Activated T-helper 1 cell treated with anti-CD3 and anti-CD28 coated beads, Interleukin-12 subunit alpha, Interleukin-12 subunit beta, Interleukin-2, Interleukin-4 antibody, amounts not matched to agents 30 ng/mL and 10 ng/mL and 1 ng/mL, durations not matched to agents 14 hours and 24 hours and 36 hours (primary cell): ENCODE results near the gene FAM229B. TPM values are rescaled to one million over a fixed set of nuclear protein-coding genes. Genes with fewer than 3 reads are reported as not detected.
"Not testable (repeated sequence)": the region's sequence is repeated elsewhere in the genome, so short reads cannot be mapped to it uniquely, and the experiment has no call there.

Source experiments
- DNase-seq: peaks from one replicate; pipeline ENCODE4 v3.0.0; 2021; ENCODE audit warnings: low spot score
- H3K27ac Mint-ChIP-seq: one replicate; pipeline ENCODE4 v1.8.0; 2021; ENCODE audit warnings: mild to moderate bottlenecking, mixed read lengths
- H3K27me3 Mint-ChIP-seq: one replicate; pipeline ENCODE4 v1.8.0; 2022; ENCODE audit warnings: mild to moderate bottlenecking, moderate library complexity, mixed read lengths; ENCODE audit not compliant: insufficient read depth
- H3K36me3 Mint-ChIP-seq: one replicate; pipeline ENCODE4 v1.8.0; 2021; ENCODE audit warnings: low read depth, mixed read lengths
- H3K4me1 Mint-ChIP-seq: one replicate; pipeline ENCODE4 v1.8.0; 2021; ENCODE audit warnings: low read depth, mixed read lengths
- H3K4me3 Mint-ChIP-seq: one replicate; pipeline ENCODE4 v1.8.0; 2021; ENCODE audit warnings: mild to moderate bottlenecking, moderate library complexity, mixed read lengths
- H3K9me3 Mint-ChIP-seq: one replicate; pipeline ENCODE4 v1.8.0; 2021; ENCODE audit warnings: mixed read lengths
- intact Hi-C: fragments of 100-400 bp; cut with micrococcal nuclease; formaldehyde crosslinking; loops from one replicate; pipeline ENCODE4 v1.15.1; 2024
- total RNA-seq: library from RNA; stranded (reverse); gene quantifications from 2 replicates; pipeline ENCODE4 v1.2.3, GENCODE V29; 2022

The FAM229B gene
- total RNA-seq, 1 donor from 2014 or later: 2.2 TPM

- Mint-ChIP-seq H3K4me1 (no peaks in the 10 kb centered on the region), H3K9me3 (no peaks in the 10 kb centered on the region), H3K36me3 (no peaks in the 10 kb centered on the region), H3K27me3 (peaks cover 2% of the 10 kb centered on the region), H3K27ac (no peak overlapping the region), H3K4me3 (no peak overlapping the region)
- intact Hi-C loops: loop anchor here (10.0 kb wide), 2 partner anchors 624 to 714 kb away; no protein-coding TSS in a partner anchor
- no peak for DNase-seq
These were observed 38.2 kb upstream of the FAM229B start for GRCh38 chr6:112049026-112049799.

GRCh38 chr6:112049996-112050395 lies 37.4 kb upstream of the FAM229B start:
- DNase-seq: no peak
- Mint-ChIP-seq H3K27ac (no peak overlapping the region), H3K36me3 (no peaks in the 10 kb centered on the region), H3K27me3 (peaks cover 4% of the 10 kb centered on the region), H3K9me3 (no peaks in the 10 kb centered on the region), H3K4me1 (no peaks in the 10 kb centered on the region), H3K4me3 (no peak overlapping the region)
- intact Hi-C loops: loop anchor here (10.0 kb wide), 2 partner anchors 625 to 715 kb away; no protein-coding TSS in a partner anchor

- intact Hi-C loops: no loop called here
- Mint-ChIP-seq H3K27ac (no peak overlapping the region), H3K4me1 (no peaks in the 10 kb centered on the region), H3K27me3 (peaks cover 6% of the 10 kb centered on the region), H3K9me3 (no peaks in the 10 kb centered on the region), H3K36me3 (no peaks in the 10 kb centered on the region), H3K4me3 (no peak overlapping the region)
- no peak for DNase-seq
These were observed 37.0 kb upstream of the FAM229B start for GRCh38 chr6:112050429-112050828.

GRCh38 chr6:112051251-112051740 lies 36.1 kb upstream of the FAM229B start:
- H3K36me3 Mint-ChIP-seq, H3K27ac Mint-ChIP-seq, H3K4me3 Mint-ChIP-seq, intact Hi-C loops, H3K9me3 Mint-ChIP-seq, H3K4me1 Mint-ChIP-seq, DNase-seq, H3K27me3 Mint-ChIP-seq: not testable (repeated sequence)

GRCh38 chr6:112054001-112054400 lies 33.4 kb upstream of the FAM229B start, which contains the start of gene CCN6:
CCN6 (plus strand) TSS chr6:112054104; CDS start chr6:112054358, 254 bp downstream.
- H3K27me3 Mint-ChIP-seq: peaks cover 6% of the 10 kb centered on the region
- H3K27ac Mint-ChIP-seq: no peak within 1 kb of the TSS
- no peak for DNase-seq
- intact Hi-C loops: no loop called here
- H3K4me3 Mint-ChIP-seq: no peak within 1 kb of the TSS
- H3K36me3 Mint-ChIP-seq: no peaks in the 10 kb centered on the region
- H3K4me1 Mint-ChIP-seq: no peaks in the 10 kb centered on the region
- H3K9me3 Mint-ChIP-seq: no peaks in the 10 kb centered on the region

- intact Hi-C loops: no loop called here
- Mint-ChIP-seq H3K27me3 (peaks cover 6% of the 10 kb centered on the region), H3K36me3 (no peaks in the 10 kb centered on the region), H3K9me3 (no peaks in the 10 kb centered on the region), H3K27ac (no peak overlapping the region), H3K4me3 (no peak overlapping the region), H3K4me1 (no peaks in the 10 kb centered on the region)
- no peak for DNase-seq
These were observed 32.7 kb upstream of the FAM229B start for GRCh38 chr6:112054555-112055190.

GRCh38 chr6:112058243-112059032 lies 29.0 kb upstream of the FAM229B start:
- Mint-ChIP-seq H3K27me3 (peaks cover 4% of the 10 kb centered on the region), H3K9me3 (no peaks in the 10 kb centered on the region), H3K27ac (no peak overlapping the region), H3K36me3 (no peaks in the 10 kb centered on the region), H3K4me3 (no peak overlapping the region), H3K4me1 (no peaks in the 10 kb centered on the region)
- no peak for DNase-seq
- intact Hi-C loops: no loop called here

- no peak overlapping the region for H3K27ac Mint-ChIP-seq
- no peaks in the 10 kb centered on the region for H3K27me3 Mint-ChIP-seq
- intact Hi-C loops: no loop called here
- H3K4me1 Mint-ChIP-seq: no peaks in the 10 kb centered on the region
- H3K36me3 Mint-ChIP-seq: no peaks in the 10 kb centered on the region
- no peak for DNase-seq
- no peak overlapping the region for H3K4me3 Mint-ChIP-seq
- no peaks in the 10 kb centered on the region for H3K9me3 Mint-ChIP-seq
These were observed 25.8 kb upstream of the FAM229B start for GRCh38 chr6:112061605-112062004.

- Mint-ChIP-seq H3K4me1 (no peaks in the 10 kb centered on the region), H3K36me3 (peaks cover 2% of the 10 kb centered on the region), H3K4me3 (no peak overlapping the region)
These were observed 24.4 kb upstream of the FAM229B start for GRCh38 chr6:112062966-112063365.

GRCh38 chr6:112065426-112065986 lies 21.9 kb upstream of the FAM229B start:
- H3K4me3 Mint-ChIP-seq: no peak overlapping the region
- peaks cover 5% of the 10 kb centered on the region for H3K36me3 Mint-ChIP-seq
- H3K9me3 Mint-ChIP-seq: no peaks in the 10 kb centered on the region
- intact Hi-C loops: no loop called here
- DNase-seq: no peak
- no peak overlapping the region for H3K27ac Mint-ChIP-seq
- H3K27me3 Mint-ChIP-seq: no peaks in the 10 kb centered on the region
- no peaks in the 10 kb centered on the region for H3K4me1 Mint-ChIP-seq

More at GRCh38 chr6:112062966-112063365, 24.4 kb upstream of the FAM229B start:
- no peak for DNase-seq
- Mint-ChIP-seq H3K27me3 (no peaks in the 10 kb centered on the region), H3K9me3 (no peaks in the 10 kb centered on the region), H3K27ac (no peak overlapping the region)
- intact Hi-C loops: no loop called here

GRCh38 chr6:112066606-112067005 lies 20.8 kb upstream of the FAM229B start:
- H3K4me1 Mint-ChIP-seq: no peaks in the 10 kb centered on the region
- no peaks in the 10 kb centered on the region for H3K27me3 Mint-ChIP-seq
- DNase-seq: no peak
- H3K9me3 Mint-ChIP-seq: no peaks in the 10 kb centered on the region
- intact Hi-C loops: no loop called here
- no peak overlapping the region for H3K27ac Mint-ChIP-seq
- H3K36me3 Mint-ChIP-seq: peaks cover 6% of the 10 kb centered on the region
- no peak overlapping the region for H3K4me3 Mint-ChIP-seq

GRCh38 chr6:112081569-112081968 lies 5.8 kb upstream of the FAM229B start:
- Mint-ChIP-seq H3K4me3 (no peak overlapping the region), H3K36me3 (peaks cover 11% of the 10 kb centered on the region), H3K27ac (no peak overlapping the region), H3K4me1 (no peaks in the 10 kb centered on the region), H3K9me3 (no peaks in the 10 kb centered on the region), H3K27me3 (no peaks in the 10 kb centered on the region)
- intact Hi-C loops: loop anchor here (10.0 kb wide), 2 partner anchors 1207 to 1267 kb away; partner anchors contain the start of genes AMD1 and CDK19
- DNase-seq: no peak
